Posterior vena cava (tissue), 2 donors: Measurements from ENCODE around the gene NDUFA7. TPM values are rescaled to one million over a fixed set of nuclear protein-coding genes. Genes with fewer than 3 reads are reported as not detected.
"Not testable (repeated sequence)": the region's sequence is repeated elsewhere in the genome, so short reads cannot be mapped to it uniquely, and the experiment has no call there.

ENCODE experiments used
- DNase-seq: peaks from one replicate; pipeline ENCODE4 v3.0.0-alpha.2; 2020; ENCODE audit warnings: low spot score
- intact Hi-C, 2 donors: fragments of 100-400 bp; cut with DNase I; formaldehyde crosslinking; loops; one replicate each; pipeline versions ENCODE4 v1.14.1 to v1.14.2; 2022 to 2023
- total RNA-seq, 2 donors: library from RNA; stranded (reverse); fragmentation: NEBNext Ultra II Directional; extraction: Animal tissue kit (Norgen Biotek cat#: 25700); gene quantifications; one replicate each; pipeline ENCODE4 v1.2.1, GENCODE V29; 2021
- donor health status: DM: yes; HTN: yes; CAD: no.
- donor health status: DM: yes; HTN: yes; CAD: no.

The NDUFA7 gene
- total RNA-seq, 2 donors from 2014 or later = 29.8 to 31.2 TPM

- no peak for DNase-seq
- intact Hi-C loops = loop anchor here in 1 of 2 donors (10.0 kb wide), 1 partner anchor 171 kb away; the partner anchor contains the start of gene ZNF414
Observed at GRCh38 chr19:8343483-8343844, 22.3 kb upstream of the NDUFA7 start.

- DNase-seq = peak; percentile 98
- intact Hi-C loops = loop anchor here in 1 of 2 donors (10.0 kb wide), 1 partner anchor 172 kb away; the partner anchor contains the start of gene ZNF414
Observed at GRCh38 chr19:8342684-8343482, 21.7 kb upstream of the NDUFA7 start, which contains the start of gene KANK3. TSS of gene KANK3 (minus strand) at chr19:8343262. CDS start at chr19:8337828, 5,434 bp downstream.

DNA sequence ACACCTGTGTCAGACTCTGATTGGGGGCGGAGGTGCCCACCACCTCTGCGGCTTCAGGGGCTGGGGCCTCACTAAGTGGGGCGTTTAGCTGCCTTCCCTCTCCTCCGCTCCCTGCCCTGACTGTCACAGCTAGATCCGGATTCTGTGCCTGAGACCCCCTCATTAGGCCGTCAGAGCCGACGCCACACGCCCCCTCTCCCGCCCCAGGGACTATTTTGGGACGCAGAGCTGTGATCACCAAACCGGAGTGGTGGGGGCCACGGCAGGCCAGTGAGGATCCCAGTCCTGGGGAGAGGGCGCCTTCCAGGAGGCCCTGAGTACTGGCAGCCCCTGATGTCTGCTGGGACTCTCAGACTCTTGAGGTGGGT, 21.1 kb upstream of the NDUFA7 start:
- intact Hi-C loops = loop anchor here in 1 of 2 donors (10.0 kb wide), 1 partner anchor 173 kb away; the partner anchor contains the start of gene ZNF414
- no peak for DNase-seq

DNA sequence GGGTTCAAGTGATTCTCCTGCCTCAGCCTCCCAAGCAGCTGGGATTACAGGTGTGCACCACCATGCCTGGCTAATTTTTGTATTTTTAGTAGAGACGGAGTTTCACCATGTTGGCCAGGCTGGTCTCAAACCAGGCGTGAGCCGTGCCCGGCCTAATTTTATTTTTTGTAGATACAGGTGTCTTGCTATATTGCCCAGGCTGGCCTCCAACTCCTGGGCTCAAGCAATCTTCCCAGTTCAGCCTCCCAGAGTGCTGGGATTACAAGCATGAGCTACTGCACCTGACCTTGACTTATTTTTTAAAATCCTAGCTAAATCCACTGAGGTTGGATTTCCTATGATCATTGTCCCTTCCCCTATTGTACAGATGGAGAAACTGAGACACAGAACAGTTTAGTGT, 20.3 kb upstream of the NDUFA7 start:
- intact Hi-C loops = loop anchor here in 1 of 2 donors (10.0 kb wide), 1 partner anchor 173 kb away; the partner anchor contains the start of gene ZNF414
- DNase-seq = not testable (repeated sequence)

GRCh38 chr19:8340341-8341096, 19.3 kb upstream of the NDUFA7 start:
- no peak for DNase-seq
- intact Hi-C loops = loop anchor here in 1 of 2 donors (10.0 kb wide), 1 partner anchor 174 kb away; the partner anchor contains the start of gene ZNF414

- no peak for DNase-seq
- intact Hi-C loops = no loop called here
Observed at GRCh38 chr19:8338835-8339234, 17.7 kb upstream of the NDUFA7 start.

DNA sequence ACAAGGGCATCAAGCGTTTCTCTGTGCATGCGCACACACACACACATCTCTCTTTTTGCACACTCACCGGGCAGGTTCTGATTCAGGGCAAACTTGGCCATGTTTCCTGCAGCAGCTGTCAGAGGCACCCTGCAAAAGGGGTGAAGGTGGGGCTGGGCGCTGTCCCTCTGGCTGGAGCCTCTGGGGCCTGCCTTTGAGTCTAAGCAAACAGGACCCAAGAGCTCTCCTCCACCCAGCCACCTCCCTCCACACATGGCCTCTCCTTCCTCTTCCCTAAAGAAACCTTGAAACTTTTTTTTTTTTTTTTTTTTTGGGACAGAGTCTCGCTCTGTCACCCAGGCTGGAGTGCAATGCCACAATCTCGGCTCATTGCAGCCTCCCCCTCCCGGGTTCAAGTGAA, 16.6 kb upstream of the NDUFA7 start:
- intact Hi-C loops = no loop called here
- DNase-seq = no peak

- intact Hi-C loops = no loop called here
- no peak for DNase-seq
Observed at GRCh38 chr19:8336660-8337059, 15.5 kb upstream of the NDUFA7 start.

DNA sequence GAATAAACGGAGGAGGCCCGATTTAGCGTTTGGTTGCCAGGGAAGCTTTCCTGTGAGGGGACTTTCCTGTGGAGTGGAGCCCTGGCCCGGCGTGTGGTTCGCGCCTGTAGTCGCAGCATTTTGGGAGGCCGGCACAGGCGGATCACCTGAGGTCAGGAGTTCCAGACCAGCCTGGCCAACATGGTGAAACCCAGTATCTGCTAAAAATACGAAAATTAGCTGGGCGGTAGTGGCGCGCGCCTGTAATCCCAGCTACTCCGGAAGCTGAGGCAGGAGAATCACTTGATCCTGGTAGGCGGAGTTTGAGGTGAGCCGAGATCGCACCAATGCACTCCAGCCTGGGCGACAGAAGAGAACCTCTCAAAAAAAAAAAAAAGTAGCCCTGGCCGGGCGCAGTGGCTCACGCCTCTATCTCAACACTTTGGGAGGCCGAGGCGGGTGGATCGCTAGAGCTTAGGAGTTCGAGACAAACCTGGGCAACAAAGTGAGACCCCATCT, 14.9 kb upstream of the NDUFA7 start:
- intact Hi-C loops = no loop called here
- no peak for DNase-seq

GRCh38 chr19:8335343-8336071, 14.3 kb upstream of the NDUFA7 start:
- intact Hi-C loops = no loop called here
- no peak for DNase-seq

GRCh38 chr19:8334458-8335342, 13.5 kb upstream of the NDUFA7 start:
- intact Hi-C loops = no loop called here
- no peak for DNase-seq

DNA sequence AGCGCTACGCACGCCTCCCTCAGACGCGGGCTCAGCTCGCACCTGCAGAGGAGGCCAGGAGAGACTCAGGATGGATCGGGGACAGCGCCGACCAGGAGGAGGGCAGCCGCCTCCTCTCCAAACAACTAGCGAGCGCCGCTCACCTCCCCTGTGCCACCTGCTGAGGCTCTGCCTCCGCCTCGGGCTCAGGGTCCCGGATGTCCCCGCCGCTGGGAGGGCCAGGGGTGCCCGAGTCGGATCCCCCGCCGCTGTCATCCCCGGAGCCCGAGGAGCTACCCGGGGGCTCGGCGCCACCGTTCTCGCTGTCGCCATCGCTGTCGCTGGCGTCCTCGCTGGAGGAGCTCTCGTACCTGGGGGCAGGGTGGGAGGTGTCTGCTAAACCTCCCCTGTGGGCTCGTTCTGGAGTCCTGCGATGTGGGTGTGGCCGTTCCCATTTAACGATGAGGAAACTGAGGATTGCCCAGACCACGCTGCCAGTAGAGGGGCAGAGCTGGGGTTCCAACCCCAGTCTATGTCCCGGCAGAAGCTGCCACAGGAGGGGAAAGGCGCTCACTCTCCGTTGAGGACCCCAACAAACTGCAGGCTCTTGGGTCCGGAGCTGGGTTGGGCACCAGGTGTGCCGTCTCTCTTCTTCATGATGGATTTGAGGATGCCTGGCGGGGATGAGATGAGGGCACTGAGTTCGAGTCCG, 12.7 kb upstream of the NDUFA7 start:
- DNase-seq = no peak
- intact Hi-C loops = no loop called here

DNA sequence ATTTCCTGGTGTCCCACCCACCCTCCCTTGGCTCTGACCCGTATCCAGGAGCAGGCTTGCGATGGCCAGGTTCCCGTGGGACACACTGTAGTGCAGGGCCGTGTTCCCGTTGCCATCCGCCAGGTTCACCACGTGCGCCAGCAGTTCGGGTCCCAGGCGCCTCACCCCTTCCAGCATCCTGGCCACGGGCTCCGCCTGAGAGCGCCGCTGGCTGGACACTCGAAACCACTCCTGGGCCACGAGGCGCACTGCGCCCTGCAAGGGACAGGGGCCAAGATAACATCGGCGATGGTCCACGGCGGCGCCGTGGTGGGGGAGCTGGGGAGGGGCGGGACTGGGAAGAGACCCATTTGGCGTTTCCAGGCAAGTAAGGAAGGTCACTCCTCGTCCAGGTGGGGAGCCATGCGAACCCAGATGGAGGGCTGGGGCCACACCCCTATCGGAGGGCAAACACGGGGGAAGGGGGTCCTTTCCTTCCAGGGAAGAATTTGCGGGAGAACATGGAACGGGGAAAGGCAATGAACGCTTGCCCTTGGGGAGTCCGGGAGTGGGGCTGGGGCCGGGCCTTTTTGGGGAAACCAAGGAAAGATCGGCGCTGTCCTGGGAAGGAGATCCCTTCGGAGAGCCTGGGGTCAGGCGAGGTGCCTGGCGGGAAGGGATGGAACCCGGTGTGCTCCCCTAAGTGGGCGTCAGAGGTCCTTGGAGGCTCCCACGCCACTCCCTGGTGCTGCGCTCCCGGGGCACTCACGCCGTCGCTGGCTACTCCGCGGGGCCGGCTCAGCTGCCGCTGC, 12.0 kb upstream of the NDUFA7 start:
- intact Hi-C loops = no loop called here
- DNase-seq = no peak

GRCh38 chr19:8331263-8331845, 10.2 kb upstream of the NDUFA7 start:
- intact Hi-C loops = no loop called here
- no peak for DNase-seq

GRCh38 chr19:8329996-8330395, 8.8 kb upstream of the NDUFA7 start:
- intact Hi-C loops = no loop called here
- DNase-seq = no peak

DNA sequence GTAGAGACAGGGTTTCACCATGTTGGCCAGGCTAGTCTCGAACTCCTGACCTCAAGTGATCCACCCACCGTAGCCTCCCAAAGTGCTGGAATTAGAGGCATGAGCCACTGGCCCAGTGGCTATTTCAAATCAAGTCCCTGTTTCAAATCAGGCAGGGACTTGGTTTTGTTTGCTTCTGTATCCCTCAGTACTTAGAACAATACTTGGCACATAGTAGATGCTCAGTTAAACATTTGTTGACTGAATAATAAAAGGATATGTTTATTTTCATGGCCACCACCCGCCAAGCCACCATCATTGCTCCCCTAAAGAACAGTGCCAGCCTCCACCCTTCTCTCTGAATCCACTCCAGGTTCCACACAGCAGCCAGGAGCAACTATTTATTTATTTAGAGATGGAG, 4.3 kb upstream of the NDUFA7 start:
- DNase-seq = no peak
- intact Hi-C loops = no loop called here
